Cerebellar nuclear complex (tissue), 1 donor: Measurements from ENCODE around the gene NKAPD1.
"Not testable (repeated sequence)": the region's sequence is repeated elsewhere in the genome, so short reads cannot be mapped to it uniquely, and the experiment has no call there.

Experiments
- DNase-seq, 2 experiments: peaks; one replicate each; lab custom pipeline; 2025; lab: John Stamatoyannopoulos, UW

NKAPD1 gene

DNA sequence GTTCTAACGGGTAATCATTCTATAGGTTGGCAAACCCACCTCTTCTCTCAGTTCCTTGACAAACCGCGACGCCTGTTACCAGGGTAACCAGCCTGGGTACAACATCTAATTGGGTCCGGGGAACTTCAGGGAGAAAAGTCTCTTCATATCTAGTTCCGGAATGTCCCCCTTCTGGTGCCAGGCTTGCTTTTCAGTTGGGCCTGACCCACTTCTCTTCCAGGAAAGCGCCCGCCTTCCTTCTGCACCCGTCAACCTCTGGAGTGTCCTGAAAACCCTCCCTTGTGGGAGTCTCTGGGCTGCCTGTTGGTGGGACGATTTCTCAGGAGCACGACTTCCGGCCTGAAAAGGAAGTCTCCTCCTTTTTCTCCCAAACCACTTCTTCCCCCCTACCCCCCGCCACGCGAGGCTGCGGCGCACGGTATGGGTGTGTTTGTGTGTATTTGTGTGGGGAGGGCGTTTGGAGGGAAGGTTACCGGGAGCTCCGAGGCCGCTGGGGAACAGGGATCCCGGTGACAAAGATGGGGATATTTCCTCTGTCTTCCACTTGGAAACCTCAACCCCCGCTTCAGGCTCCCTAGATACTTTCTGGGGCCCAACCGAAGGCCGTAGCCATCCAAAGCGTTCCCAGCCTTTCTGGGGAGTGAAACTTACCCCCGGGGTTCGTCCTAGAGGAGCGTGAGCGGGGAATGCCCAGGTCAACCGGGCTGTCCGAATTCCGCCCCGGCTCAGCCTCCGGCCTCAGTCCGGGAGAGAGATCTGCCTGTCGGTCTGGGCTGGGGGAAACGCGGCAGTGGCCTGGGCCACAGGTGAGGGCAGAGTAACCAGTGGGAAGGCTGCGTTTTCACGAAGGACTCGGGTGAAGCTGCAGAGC, at the start of gene NKAPD1, which contains the start of gene PIH1D2:
TSS of gene NKAPD1 (plus strand) at position 359 of the 871 bp plus-strand sequence. CDS start 1,276 bp downstream, outside the sequence.
TSS of gene PIH1D2 (minus strand) at position 77 of the 871 bp plus-strand sequence. CDS start 843 bp downstream, outside the sequence.
- DNase-seq, result peak; percentile 9 to 77

DNA sequence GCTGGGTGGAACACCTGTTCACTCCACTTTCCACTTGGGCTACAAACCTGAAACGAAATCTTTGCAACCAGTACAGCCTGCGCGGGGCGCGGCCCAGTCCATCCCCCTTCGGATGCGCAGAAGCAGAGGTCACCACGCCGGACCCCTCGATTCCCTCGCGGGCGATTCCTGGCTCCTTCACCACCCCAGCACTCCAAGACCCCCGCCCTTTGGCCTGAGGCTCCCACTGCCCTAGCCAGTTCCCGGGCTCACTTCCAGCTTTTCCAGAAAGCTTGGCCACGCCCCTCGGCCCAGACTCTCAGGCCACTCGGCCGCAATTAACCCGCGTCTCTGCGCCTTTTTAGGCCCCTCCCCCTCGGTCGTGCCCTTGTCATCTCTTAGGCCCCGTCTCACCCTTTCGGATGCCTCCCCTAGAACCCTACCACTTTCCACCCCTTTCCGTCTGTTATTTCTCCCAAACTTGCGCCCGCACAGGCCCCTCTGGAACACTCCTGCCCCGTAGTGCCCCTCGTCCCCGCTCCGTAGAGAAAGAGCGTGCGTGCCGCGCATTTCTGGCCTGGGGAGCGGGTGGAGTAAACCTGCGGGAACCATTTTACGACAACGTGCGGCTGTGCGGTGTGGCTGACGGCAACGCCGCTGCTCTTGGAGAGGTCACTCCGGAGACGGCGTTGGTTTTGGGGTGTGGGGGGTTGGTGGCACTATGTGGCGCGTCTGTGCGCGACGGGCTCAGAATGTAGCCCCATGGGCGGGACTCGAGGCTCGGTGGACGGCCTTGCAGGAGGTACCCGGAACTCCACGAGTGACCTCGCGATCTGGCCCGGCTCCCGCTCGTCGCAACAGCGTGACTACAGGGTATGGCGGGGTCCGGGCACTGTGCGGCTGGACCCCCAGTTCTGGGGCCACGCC, 49.1 kb upstream of the NKAPD1 start, which contains the start of gene DLAT:
TSS of gene DLAT (plus strand) at position 636 of the 906 bp plus-strand sequence. CDS start at position 701, 65 bp downstream.
- peak in 1 of 2 experiments; percentile 41 for DNase-seq

GRCh38 chr11:112025707-112026106, 48.4 kb upstream of the NKAPD1 start:
- no peak for DNase-seq

- DNase-seq, result not testable (repeated sequence)
These were observed 47.2 kb upstream of the NKAPD1 start for GRCh38 chr11:112026784-112027410.

DNA sequence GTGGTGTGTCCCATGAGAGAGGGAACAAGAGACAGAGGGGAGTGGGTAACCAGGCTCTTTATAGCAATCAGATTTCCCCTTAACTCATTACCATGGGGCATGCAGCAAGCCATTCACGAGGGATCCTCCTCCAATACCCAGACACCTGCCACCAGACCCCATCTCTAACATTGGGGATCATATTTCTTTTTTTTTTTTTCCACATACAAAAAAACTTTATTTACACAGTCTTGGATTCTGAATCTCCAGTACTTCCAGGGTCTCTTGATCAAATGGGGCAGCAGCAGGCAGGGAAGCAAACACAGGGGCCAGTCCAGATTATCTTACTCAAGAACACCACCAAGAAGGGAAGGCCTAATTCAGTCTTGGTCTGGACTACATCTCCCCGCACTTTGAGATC, 44.6 kb upstream of the NKAPD1 start:
- no peak for DNase-seq

DNA sequence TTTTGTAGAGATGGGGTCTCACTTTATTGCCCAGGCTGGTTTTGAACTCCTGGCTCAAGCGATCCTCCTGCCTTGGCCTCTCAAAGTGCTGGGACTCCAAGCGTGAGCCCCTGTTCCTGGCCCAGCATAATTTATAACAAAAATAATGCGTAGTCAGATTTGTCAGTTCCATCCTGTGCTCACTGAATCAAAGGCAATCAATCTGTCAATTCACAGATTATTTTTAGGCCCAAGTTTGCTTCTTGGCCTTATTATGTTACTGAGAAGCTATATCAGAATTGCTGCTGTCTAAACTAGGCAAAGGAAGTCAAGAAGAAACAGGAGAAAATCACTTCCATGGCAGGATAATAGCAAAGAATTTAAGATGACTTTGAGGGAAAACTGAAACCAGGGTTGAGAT, 40.2 kb upstream of the NKAPD1 start:
- no peak for DNase-seq

DNA sequence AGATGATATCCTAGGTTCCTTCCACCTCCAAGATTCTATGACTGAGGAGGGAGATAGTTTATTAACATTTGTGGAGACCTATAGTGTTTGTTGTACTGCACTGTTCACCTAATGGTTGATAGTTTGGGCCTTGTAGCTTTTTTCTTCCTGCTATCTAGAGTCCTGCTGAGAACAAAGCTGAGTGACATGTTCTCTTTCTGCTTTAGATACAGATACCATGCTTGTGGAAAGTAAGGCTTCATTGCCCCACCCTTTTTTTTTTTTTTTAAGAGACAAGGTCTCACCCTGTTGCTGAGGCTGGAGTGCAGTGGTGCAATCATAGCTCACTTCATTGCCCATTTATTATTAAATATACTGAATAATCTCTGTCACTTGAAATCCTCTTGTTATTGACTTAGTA, 36.6 kb upstream of the NKAPD1 start:
- no peak for DNase-seq

DNA sequence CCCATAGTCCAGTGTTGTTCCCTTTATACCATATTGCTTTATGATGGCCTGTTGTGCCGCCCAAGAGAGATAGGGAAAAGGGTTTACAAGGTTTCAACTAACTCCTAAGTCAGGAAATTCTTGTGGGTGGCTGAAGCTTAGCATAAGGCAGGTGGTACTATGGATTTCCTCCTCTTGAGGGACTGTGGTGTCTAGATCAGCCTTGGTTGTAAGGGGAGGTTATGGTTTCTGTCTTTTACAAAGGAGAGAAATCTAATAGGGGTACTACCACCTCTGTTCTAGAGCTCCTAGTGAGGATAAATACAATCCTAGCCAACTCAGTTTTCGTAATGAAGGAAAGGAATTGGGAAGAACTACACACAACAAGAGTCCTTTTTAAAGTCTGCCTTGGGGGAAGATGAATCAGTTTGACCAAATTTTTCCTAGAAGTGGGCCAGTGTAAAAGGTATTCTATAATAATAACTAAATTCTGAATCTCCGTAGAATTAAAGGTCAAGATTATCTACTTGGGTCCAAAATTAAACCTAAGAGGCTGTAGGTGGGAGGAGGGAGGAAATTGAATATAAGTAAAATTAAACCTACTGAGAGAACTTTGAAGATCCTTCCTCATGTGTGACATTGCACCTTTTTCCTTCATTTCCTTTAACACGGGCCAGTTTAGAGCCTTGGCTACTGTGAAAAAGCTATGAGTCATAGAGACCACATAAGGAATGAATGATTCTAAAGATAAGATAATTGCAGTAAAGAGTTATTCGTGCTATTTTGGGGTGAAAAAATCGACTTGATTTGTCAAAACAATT, 31.7 kb upstream of the NKAPD1 start:
- DNase-seq, result no peak

DNA sequence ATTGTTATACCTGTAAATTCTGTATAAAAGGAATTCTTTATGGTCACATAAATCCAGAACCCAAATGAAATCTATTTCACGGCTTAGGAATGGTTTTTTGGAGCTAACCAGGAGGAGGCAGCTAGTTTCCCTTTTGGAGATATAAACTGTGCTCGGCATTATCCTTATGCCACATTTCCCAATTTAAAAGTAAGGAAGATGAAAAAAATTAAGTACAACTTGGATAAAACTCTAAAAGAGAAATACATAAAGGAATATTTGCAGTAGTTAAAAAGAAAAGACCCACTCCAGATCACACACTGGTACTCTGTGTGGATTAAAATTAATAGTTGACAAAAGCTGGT, 31.2 kb upstream of the NKAPD1 start:
- no peak for DNase-seq

GRCh38 chr11:112044961-112045360, 29.1 kb upstream of the NKAPD1 start:
- DNase-seq, result no peak

GRCh38 chr11:112046647-112047046, 27.5 kb upstream of the NKAPD1 start:
- not testable (repeated sequence) for DNase-seq

DNA sequence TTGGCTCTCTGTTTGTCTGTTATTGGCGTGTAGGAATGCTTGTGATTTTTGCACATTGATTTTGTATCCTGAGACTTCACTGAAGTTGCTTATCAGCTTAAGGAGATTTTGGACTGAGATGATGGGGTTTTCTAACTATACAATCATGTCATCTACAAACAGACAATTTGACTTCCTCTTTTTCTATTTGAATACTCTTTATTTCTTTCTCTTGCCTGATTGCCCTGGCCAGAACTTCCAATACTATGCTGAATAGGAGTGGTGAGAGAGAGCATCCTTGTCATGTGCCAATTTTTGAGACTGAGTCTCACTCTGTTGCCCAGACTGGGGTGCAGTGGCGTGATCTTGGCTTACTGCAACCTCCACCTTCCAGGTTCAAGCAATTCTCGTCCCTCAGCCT, 25.8 kb upstream of the NKAPD1 start:
- DNase-seq, result not testable (repeated sequence)

GRCh38 chr11:112049777-112050176, 24.3 kb upstream of the NKAPD1 start:
- no peak for DNase-seq

DNA sequence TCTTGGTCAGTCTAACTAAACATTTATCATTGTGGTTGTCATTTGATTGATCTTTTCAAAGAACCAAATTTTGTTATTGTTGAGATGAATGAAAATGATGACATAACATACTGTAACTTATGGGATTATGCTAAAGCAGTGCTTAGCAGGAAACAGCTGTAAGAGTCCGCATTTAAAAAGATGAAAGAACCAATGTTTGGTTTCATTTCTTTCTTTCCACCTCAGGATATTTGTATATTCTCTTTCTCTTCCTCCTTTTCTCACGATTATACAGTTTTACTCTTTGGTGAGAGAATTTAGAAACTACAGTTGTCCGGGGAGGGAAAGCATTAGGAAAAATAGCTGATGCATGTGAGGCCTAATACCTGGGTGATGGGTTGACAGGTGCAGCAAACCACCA, 23.4 kb upstream of the NKAPD1 start:
- no peak for DNase-seq

GRCh38 chr11:112051768-112052167, 22.3 kb upstream of the NKAPD1 start:
- DNase-seq, result no peak

DNA sequence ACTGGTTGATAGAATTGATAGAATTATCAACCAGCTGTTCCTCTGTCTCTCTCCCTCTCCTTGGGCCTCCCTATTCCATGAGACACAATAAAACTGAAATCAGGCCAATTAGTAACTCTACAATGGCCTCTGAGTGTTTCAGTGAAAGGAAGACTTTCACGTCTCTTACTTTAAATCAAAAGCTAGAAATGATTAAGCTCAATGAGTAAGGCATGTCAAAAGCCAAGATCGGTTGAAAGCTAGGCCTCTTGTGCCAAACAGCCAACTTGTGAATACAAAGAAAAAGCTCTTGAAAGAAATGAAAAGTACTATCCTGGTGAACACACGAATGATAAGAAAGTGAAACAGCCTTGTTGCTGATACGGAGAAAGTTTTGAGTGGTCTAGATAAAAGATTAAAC, 16.9 kb upstream of the NKAPD1 start:
- no peak for DNase-seq

- DNase-seq, result no peak
These were observed 16.0 kb upstream of the NKAPD1 start for GRCh38 chr11:112058103-112058502.

DNA sequence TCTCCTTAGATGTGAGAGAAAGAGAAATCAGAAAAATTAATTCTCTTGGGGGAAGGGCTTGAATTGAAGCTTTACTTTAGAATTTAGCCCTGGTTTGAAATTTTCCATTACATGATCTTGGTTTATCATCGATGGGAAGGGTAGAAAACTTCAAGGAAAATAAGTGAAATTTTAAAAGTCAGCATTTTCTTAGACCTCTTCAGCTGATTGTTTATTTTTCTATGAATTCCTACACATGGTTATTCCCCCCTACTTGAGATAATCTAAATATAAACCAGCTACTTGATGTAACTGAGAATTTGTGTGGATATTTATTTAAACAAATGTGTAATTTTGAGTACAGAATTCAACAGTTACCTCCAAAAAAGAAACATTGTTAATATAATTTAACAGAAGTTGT, 11.2 kb upstream of the NKAPD1 start:
- DNase-seq, result no peak

GRCh38 chr11:112082729-112083128, 8.6 kb downstream of the NKAPD1 start:
- no peak for DNase-seq

- no peak for DNase-seq
These were observed 11.8 kb downstream of the NKAPD1 start for GRCh38 chr11:112085822-112086421.
